GM18511 (cell line): ENCODE data around the gene SH2B2.
A peak's percentile ranks its signal among the peaks of the same experiment; 100 is the strongest.

Source experiments
- ATAC-seq: cut with Tn5 transposase; IDR thresholded peaks from one replicate; pipeline ENCODE4 v1.9.1; 2021; ENCODE audit warnings: mild to moderate bottlenecking, moderate library complexity; ENCODE audit not compliant: unreplicated experiment

Gene SH2B2

GRCh38 chr7:102264367-102264891 is 22.2 kb upstream of the SH2B2 start:
- no peak for ATAC-seq

- no peak for ATAC-seq
Observed at GRCh38 chr7:102266541-102266940, 20.1 kb upstream of the SH2B2 start.

- ATAC-seq: no peak
Observed at GRCh38 chr7:102268635-102269034, 18.0 kb upstream of the SH2B2 start.

GRCh38 chr7:102270178-102270887 is 16.3 kb upstream of the SH2B2 start:
- no peak for ATAC-seq

GRCh38 chr7:102271158-102271798 is 15.4 kb upstream of the SH2B2 start:
- ATAC-seq: no peak

- no peak for ATAC-seq
Observed at GRCh38 chr7:102272075-102272916, 14.4 kb upstream of the SH2B2 start.

- no peak for ATAC-seq
Observed at GRCh38 chr7:102272917-102273748, 13.5 kb upstream of the SH2B2 start.

GRCh38 chr7:102273749-102274712 is 12.6 kb upstream of the SH2B2 start:
- ATAC-seq: no peak

- ATAC-seq: no peak
Observed at GRCh38 chr7:102275123-102275703, 11.5 kb upstream of the SH2B2 start.

GRCh38 chr7:102277901-102278300 is 8.8 kb upstream of the SH2B2 start:
- no peak for ATAC-seq

- ATAC-seq: peak; percentile 84
Observed at GRCh38 chr7:102279537-102280400, 6.9 kb upstream of the SH2B2 start.

GRCh38 chr7:102280521-102280920 is 6.1 kb upstream of the SH2B2 start:
- ATAC-seq: no peak

- no peak for ATAC-seq
Observed at GRCh38 chr7:102281785-102282184, 4.9 kb upstream of the SH2B2 start.

- ATAC-seq: no peak
Observed at GRCh38 chr7:102282465-102283362, 4.0 kb upstream of the SH2B2 start.

GRCh38 chr7:102283477-102284189 is 3.0 kb upstream of the SH2B2 start:
- no peak for ATAC-seq

GRCh38 chr7:102284399-102284798 is 2.3 kb upstream of the SH2B2 start:
- no peak for ATAC-seq
